ENCODE measurements around the gene IGSF3.
"Not testable (repeated sequence)": the region's sequence is repeated elsewhere in the genome, so short reads cannot be mapped to it uniquely, and the experiment has no call there.

Gene IGSF3

DNA sequence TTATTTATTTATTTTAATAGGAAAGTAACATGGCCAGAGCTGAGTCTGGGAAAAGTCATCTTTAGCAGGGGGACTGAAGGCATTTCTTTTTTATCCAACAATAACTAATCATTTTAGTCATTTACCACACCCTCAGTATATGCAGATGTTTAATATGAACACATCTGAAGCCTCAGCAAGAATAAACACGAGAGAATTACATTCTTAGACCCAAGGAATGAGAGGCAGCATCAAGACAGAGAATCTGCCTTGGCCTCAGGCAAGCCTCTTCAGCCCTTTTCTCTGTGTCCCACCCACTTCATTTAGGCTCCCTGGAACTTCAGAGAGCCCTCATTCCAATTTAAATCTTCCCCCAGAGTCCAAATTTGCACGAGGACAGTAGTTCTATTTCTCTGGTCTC is 17.0 kb upstream of the IGSF3 start:
- DNase-seq = no peak

DNA sequence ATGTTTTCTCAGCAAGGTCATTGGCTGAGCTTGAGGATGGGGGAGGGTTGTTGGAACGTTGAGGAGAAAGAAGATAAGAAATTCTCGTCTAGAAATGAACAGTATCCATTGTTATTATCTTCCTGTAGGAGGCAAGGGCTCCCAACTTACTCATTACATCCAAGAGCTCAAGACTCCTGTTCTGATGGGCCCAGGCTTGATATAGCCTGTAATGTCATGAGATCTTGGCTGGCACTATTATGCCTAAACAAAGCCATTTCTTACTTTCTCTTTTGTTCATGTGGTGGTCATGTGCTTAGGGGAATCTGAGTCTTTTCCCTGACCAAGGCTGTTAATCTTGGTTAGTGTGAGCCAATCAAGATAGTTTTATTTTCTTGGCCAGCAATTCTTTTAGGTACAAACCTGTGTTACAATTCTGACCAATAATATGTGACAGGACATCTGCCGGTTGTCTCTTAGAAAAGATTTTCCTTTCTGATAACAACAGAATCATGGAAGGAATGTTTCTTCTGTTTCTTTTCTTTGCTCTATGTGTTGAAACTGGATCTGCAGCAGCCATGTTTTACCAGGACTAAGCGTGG is 15.2 kb upstream of the IGSF3 start:
- DNase-seq = no peak

GRCh38 chr1:116681343-116681899 is 13.9 kb upstream of the IGSF3 start:
- no peak for DNase-seq

GRCh38 chr1:116680752-116681151 is 13.2 kb upstream of the IGSF3 start:
- no peak for DNase-seq

DNA sequence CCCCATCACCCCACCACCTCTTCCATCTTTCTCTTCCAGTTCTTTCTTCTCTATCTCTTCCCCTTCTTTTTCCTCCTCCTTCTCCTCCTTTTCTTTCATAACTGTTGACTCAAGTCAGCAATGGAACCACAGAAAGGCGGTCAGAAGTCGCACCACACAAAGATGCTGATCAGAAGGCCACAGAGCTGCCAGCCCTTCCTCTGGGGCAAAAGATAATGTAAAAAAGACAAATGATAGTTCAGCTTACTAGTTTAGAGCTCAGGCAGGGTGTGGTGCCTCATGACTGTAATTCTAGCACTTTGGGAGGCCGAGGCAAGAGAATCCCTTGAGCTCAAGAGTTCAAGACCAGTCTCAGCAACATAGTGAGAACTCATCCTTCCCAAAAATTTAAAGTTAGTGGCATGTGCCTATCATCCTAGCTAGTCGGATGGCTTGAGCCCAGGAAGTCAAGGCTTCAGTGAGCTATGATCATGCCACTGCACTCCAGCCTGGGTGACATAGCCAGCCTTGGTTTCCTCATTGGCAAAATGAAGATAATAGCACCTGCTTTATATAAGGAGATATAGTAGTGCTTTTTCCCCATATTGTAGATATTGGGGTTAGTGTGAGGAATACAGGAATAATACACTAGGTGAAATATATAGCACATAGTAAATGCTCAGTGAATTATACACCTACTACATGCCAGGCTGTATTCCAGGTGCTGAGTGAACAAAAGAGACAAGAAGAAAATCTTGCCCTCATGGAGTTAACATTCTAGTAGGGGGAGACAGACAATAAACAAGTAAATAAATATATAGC is 12.5 kb upstream of the IGSF3 start:
- no peak for DNase-seq

- DNase-seq = no peak
These were observed 11.7 kb upstream of the IGSF3 start for GRCh38 chr1:116679091-116679827.

DNA sequence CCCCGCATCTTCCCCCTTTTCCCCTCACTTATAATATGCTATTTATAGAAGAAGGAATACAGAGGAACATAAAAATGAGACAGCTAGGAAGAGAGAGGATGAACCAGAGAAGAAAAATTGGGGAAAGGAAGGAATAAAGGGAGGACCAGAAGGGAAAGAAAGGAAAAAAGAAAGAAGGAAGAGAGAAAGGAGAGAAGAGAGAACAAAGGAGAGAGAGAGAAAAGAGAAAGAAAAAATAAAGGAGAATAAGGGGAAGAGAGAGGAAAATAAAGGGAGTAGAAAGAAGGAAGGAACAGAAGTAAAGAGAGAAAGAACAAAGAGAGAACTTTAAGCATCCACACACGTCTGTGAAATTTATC is 11.2 kb upstream of the IGSF3 start:
- DNase-seq = no peak

- DNase-seq = no peak
These were observed 10.0 kb upstream of the IGSF3 start for GRCh38 chr1:116677474-116678062.

- no peak for DNase-seq
These were observed 8.8 kb upstream of the IGSF3 start for GRCh38 chr1:116676291-116676690.

GRCh38 chr1:116674751-116675150 is 7.2 kb upstream of the IGSF3 start:
- DNase-seq = no peak

- no peak for DNase-seq
These were observed 6.5 kb upstream of the IGSF3 start for GRCh38 chr1:116674011-116674531.

DNA sequence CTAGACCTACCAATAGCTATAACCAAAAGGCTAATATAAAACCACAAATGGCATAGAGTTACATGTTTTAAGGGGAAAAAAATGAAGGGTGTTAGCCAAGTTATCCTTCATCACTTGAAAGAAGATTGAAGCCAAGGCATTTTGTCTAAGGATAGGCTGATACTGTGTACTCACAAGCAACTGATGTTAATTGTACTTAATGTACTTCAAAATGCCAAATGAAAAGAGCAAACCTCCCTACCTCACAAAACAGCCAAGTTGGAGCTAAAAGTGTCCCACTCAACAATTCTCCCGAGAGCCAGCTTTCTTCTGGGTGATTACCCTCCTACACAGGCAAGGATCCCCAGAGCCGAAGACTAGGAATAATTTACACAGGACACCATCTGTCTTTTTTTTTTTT is 4.4 kb upstream of the IGSF3 start:
- DNase-seq = no peak

GRCh38 chr1:116671072-116671760 is 3.7 kb upstream of the IGSF3 start:
- DNase-seq = no peak

DNA sequence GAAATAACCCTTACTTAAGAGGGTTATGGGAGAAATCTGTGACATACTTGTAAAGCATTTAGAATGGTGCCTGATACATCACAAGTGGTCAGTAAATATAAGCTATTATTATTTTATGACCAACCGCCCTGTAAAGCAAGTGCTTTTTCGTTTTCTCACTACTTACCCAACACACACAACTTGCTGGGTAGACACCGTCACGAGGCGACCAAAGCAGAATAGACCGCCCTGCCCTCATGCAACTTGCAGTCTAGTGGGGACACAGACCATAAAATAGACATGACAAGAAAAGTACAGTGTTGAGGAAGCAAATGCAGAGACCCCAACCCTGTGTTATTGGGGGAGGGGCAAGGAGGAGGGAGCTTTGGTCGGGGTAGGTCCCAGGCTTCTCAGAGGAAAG is 744 bp upstream of the IGSF3 start:
- no peak for DNase-seq

- no peak for DNase-seq
These were observed 407 bp downstream of the IGSF3 start for GRCh38 chr1:116667078-116667574.

- no peak for DNase-seq
These were observed 1.1 kb downstream of the IGSF3 start for GRCh38 chr1:116666187-116667077.

DNA sequence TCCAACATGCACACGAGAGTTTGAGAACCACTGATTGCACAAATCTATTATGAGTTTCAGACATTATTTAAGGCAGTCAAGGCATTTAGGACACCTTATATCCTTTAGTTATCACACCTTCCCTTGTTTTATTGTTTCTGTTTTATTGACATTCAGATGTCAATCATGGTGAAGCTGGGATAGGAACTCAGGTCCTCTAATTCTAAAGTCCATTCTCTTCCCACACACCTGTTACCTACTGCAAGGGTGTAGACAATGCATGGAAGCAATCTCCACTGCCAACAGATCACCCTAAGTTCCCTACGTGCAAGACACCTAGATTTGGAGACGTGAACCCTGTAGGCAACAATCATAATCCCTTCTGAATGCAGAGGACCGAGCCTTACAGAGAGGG is 2.6 kb downstream of the IGSF3 start:
- DNase-seq = no peak

GRCh38 chr1:116664366-116664977 is 3.1 kb downstream of the IGSF3 start:
- DNase-seq = no peak

GRCh38 chr1:116663821-116664220 is 3.7 kb downstream of the IGSF3 start:
- DNase-seq = no peak

DNA sequence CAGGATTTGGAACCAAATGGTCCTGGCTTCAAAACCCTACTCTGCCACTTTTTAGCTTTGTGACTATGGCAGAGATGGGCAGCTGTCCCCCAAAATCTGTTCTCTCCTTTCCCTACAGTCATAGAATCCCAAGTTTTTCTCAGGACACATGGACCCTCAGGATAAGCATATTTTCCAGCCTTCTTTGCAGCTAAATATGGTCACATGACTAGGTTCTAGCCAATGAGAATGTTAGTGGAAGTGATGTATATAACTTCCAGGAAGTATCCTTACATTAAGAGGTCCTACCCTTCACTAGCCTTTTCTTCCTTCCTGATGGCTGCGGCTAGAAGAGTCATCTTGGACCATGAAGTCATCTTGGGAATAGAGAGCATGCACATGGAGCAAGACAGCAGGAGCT is 5.9 kb downstream of the IGSF3 start:
- DNase-seq = no peak

DNA sequence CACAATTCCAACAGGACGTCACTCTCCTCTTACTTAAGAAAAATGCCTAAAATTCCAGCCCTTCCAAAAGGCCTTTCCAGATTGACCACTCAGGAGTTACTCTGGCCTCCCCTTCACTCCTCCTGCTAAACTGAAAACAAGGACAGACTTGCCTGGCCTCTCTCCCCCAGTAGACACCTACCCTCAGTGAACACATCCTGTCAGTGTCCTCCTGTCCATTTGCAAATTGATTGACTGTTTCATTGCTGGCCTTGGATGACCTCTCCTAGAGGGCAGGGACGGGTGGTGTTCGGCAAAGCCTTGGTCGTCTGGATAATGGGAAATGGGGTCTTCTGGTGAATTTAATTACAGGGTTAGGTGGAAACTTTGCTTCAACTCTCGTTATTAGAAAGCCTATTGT is 8.9 kb downstream of the IGSF3 start:
- not testable (repeated sequence) for DNase-seq
